GM19455 (cell line): ENCODE results near the gene ACTG1.

ENCODE experiments used
- ATAC-seq: cut with Tn5 transposase; IDR thresholded peaks from one replicate; pipeline ENCODE4 v1.9.1; 2021; ENCODE audit not compliant: unreplicated experiment

The ACTG1 gene

DNA sequence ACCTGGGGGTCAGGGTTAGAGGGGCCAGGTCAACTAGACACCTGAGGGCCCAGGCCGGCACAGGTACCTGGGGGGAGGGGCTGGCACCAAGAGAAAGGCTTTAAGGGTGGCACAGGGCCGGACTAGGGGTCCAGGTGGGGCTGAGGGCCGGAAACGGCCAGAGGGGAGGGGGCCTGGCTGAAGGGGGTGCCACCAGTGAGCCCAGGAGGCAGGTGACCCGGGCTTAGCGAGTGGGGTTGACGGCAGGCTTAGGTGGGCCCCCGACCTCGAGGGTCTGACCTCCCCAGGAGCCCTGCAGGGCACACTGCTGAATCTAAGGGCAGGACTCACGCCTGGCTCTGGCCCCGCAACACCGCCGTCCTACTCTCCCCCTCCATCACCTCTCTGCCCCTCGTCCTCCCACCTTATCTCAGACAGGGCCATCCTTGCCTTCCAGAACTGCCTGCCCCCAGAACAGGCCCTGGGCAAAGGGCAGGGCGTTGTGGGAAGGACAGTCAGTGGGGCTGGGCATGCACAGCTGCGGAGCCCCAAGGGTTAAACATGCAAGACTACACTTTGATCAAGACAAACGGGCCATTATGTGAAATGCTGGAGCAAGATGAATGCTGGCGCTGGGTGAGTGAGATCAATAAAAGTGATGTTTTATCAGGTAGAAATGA, 44.4 kb downstream of the ACTG1 start:
- ATAC-seq, result no peak

DNA sequence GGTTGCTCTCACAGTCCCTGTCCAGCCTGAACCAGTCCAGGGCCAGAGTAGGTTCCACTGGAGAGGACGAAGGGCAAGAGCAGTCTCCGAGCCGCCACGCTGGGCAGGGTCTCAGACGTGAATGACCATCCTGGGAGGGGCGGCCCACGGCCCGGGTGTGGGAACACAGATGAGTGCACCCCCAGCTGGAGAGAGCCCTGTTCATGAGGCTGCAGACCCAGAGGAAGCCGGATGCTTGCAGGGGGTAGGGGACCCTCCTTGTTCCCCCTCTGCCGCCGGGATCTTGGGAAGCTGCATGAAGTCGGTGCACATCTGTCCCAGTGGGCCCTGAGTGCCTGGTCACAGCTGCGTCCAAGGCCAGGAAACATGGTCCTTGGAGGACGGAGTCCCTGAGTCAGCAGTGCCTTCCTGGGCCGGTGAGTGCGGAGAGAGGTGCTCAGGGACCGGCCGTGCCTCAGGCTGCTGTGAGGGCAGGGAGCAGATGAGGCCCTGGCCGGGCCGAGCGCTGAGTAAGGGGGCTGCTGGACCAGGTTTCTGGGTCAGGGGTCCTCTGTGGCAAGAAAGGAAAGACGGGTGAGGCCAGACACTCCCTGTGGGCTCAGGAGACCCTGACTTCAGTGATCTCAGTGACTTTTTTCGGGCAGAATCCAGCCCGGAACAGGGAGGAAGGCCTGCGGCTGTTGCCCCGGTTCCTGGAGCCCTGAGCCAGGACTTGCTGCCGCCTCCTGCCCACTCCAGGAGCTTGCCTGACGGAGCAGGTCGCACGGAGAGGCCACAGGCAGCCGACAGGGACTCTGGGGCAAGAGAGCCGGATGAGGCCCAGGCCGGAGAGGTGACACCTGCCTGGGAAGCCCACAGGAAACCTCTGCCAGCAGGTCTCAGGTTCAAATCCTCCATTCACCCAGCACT, 45.8 kb downstream of the ACTG1 start:
- ATAC-seq, result no peak

DNA sequence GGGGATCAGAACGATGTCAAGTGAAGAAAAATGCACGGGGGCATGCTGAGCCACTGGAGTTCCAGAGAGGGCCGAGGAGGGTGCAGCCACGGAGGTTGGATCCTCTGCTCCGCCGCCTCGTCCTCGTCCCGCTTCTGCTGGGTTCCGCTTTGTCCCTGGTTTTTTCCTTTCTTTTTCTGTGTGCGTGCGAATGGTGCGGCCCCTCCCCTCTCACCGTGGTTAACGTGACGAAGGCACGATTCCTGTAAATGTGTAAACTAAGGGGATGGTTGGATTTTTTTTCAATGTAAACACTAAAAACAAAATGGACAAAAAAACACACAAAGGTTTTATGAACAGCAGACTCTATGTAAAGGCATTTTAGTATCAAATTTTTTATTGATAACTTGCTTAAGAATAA, 46.7 kb downstream of the ACTG1 start:
- no peak for ATAC-seq

DNA sequence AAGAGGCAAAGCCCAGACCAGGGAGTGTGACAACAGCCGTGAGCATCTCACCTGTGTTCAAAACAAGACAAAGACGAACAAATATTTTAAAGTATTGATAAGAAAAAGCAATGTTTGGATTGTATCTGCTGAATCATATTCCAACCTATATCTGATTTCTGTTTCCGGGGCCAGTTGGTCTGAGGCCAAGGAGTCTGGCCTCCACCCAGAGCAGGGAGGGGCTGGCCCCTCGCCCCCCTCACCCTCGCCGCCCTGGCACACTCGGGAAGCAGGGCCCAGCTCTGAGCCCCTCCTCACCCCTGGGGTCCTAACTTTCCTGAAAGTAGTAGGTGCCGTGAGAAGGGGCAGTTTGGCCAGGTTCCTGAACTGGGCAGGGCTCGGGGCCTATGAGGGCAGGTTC, 48.0 kb downstream of the ACTG1 start:
- ATAC-seq, result no peak

DNA sequence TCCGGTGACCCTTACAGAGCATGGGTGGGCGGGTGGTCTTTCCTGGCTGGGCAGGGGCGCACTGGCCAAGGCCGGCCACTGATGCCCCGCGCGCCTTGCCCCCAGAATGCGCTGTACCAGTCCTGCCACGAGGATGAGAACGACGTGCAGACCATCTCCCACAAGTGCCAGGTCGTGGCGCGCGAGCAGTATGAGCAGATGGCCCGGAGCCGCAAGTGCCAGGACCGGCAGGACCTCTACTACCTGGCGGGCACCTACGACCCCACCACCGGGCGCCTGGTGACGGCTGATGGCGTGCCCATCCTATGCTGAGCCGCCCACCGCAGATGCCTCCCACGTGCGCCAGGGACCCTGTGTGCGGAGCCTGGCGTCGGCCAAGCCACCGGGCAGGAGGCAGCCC, 49.1 kb downstream of the ACTG1 start:
- no peak for ATAC-seq

DNA sequence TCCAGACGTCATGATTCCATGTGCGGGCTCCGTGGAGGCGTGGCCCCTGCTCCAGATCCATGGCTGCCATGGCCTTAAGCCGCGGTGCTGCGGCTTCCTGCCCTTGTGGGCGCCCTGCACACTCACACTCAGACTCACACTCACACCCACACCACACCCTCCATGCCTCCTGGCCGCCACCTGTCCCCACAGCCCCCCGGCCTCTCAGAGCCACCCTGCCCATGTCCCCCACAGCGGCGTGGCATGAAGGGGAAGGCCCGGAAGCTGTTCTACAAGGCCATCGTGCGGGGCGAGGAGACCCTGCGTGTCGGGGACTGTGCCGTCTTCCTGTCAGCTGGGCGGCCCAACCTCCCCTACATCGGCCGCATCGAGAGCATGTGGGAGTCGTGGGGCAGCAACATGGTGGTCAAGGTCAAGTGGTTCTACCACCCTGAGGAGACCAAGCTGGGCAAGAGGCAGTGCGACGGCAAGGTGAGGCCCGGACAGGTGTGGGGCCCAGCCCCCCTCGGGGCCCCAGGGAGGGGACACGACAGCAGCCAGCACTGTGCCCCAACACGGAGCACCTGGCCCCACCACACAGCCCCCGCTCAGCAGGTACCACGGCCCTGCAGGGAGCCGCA, 50.0 kb downstream of the ACTG1 start:
- no peak for ATAC-seq

DNA sequence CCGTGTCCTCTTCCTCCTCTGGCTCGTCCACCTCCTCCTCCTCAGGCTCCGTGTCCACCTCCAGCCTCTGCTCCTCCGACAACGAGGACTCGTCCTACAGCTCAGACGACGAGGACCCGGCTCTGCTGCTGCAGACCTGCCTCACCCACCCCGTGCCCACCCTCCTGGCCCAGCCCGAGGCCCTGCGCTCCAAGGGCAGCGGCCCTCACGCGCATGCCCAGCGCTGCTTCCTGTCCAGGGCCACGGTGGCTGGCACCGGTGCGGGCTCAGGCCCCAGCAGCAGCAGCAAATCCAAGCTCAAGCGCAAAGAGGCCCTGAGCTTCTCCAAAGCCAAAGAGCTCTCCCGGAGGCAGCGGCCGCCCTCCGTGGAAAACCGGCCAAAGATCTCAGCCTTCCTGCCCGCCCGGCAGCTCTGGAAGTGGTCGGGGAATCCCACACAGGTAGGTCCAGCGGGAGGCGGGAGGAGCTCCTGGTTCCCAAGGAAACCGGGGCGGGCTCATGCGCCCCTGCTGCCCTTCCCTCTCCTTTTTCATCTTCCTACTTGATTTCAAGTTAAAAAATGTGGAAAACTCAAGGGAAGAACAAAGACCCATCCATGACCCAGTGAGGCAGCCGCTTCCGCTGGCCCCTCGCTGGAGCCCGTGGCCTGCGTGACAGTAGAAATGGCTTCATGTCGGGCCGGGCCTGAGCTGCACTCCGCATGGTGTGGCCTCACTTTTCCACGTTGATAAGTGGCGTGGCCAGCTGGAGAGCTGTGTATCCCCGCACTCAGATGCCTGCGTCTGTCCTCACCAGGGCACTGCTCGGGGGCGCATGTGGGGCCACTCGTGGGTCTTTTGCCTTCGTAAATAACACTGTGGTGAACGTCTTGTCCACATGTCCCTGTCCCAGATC, 50.7 kb downstream of the ACTG1 start:
- no peak for ATAC-seq

DNA sequence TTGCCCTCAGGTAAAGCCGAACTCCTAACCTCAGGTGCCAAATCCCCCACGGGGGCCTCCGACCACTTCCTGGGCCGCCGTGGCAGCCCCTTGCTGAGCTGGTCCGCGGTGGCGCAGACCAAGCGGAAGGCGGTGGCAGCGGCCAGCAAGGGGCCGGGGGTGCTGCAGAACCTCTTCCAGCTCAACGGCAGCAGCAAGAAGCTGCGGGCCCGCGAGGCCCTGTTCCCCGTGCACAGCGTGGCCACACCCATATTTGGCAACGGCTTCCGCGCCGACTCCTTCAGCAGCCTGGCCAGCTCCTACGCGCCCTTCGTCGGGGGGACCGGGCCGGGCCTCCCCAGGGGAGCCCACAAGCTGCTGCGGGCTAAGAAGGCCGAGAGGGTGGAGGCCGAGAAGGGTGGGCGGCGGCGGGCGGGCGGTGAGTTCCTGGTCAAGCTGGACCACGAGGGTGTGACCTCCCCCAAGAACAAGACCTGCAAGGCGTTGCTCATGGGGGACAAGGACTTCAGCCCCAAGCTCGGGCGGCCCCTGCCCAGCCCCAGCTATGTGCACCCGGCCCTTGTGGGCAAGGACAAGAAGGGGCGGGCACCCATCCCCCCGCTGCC, 51.6 kb downstream of the ACTG1 start:
- ATAC-seq, result no peak
